Chondrocyte (in vitro differentiated cells): ENCODE measurements around the gene HCRTR1. TPM values are rescaled to one million over a fixed set of nuclear protein-coding genes. Genes with fewer than 3 reads are reported as not detected.

Experiments
- DNase-seq: peaks from one replicate; pipeline ENCODE4 v3.0.0; 2021; ENCODE audit warnings: mixed read lengths, low spot score
- H3K27ac Mint-ChIP-seq: one replicate; pipeline ENCODE4 v1.8.0; 2021; ENCODE audit warnings: mild to moderate bottlenecking, moderate library complexity, mixed read lengths; ENCODE audit not compliant: unreplicated experiment
- H3K27me3 Mint-ChIP-seq: 2 replicates; pipeline ENCODE4 v1.8.0; 2021; ENCODE audit warnings: low read depth, mixed read lengths
- H3K36me3 Mint-ChIP-seq: 2 replicates; pipeline ENCODE4 v1.8.0; 2021; ENCODE audit warnings: low read depth, mixed read lengths
- H3K4me1 Mint-ChIP-seq: 2 replicates; pipeline ENCODE4 v1.8.0; 2021; ENCODE audit warnings: low read depth, mild to moderate bottlenecking, mixed read lengths
- H3K4me3 Mint-ChIP-seq: one replicate; pipeline ENCODE4 v1.8.0; 2021; ENCODE audit warnings: mild to moderate bottlenecking, moderate library complexity, mixed read lengths; ENCODE audit not compliant: unreplicated experiment
- H3K9me3 Mint-ChIP-seq: 2 replicates; pipeline ENCODE4 v1.8.0; 2021; ENCODE audit warnings: low read depth, mixed read lengths
- total RNA-seq: library from RNA; stranded (reverse); gene quantifications from 3 replicates; pipeline ENCODE4 v1.2.1, GENCODE V29; 2021
- TF ChIP-seq, protein P1 (sequence below): fragments of 200-600 bp; sonication (generic); IDR thresholded peaks from 2 replicates; pipeline ENCODE4 v1.5.0; 2021; ENCODE audit warnings: antibody characterized with exemption, mild to moderate bottlenecking, moderate library complexity

HCRTR1 gene
- total RNA-seq, 1 donor from 2014 or later, result 0.45 TPM

DNA sequence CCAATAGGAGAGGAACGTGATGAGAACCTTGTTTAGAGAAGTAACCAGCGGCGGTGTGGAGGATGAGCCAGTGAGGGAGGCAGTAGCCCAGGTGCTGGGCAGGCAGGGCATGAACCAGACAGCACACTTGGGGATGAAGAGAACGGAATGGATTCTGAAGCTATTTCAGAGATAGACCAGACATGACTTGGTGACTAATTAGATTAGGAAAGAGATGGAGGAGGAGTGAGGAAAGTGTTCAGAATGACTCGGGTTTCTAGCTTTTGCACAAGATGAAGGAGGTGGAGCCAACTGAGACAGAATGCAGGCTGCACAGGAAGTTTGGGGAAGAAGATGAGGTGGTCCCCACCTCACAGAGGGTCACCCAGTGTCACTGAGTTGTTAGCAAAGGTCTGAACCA lies 22.1 kb downstream of the HCRTR1 start:
- H3K27ac Mint-ChIP-seq, result no peak overlapping the region
- peaks cover 21% of the 10 kb centered on the region for H3K4me1 Mint-ChIP-seq
- H3K4me3 Mint-ChIP-seq, result no peak overlapping the region
- no peaks in the 10 kb centered on the region for H3K9me3 Mint-ChIP-seq
- H3K36me3 Mint-ChIP-seq, result no peaks in the 10 kb centered on the region
- no peak for DNase-seq
- TF ChIP-seq, protein P1, sequence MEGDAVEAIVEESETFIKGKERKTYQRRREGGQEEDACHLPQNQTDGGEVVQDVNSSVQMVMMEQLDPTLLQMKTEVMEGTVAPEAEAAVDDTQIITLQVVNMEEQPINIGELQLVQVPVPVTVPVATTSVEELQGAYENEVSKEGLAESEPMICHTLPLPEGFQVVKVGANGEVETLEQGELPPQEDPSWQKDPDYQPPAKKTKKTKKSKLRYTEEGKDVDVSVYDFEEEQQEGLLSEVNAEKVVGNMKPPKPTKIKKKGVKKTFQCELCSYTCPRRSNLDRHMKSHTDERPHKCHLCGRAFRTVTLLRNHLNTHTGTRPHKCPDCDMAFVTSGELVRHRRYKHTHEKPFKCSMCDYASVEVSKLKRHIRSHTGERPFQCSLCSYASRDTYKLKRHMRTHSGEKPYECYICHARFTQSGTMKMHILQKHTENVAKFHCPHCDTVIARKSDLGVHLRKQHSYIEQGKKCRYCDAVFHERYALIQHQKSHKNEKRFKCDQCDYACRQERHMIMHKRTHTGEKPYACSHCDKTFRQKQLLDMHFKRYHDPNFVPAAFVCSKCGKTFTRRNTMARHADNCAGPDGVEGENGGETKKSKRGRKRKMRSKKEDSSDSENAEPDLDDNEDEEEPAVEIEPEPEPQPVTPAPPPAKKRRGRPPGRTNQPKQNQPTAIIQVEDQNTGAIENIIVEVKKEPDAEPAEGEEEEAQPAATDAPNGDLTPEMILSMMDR, result no peak
- no peaks in the 10 kb centered on the region for H3K27me3 Mint-ChIP-seq

DNA sequence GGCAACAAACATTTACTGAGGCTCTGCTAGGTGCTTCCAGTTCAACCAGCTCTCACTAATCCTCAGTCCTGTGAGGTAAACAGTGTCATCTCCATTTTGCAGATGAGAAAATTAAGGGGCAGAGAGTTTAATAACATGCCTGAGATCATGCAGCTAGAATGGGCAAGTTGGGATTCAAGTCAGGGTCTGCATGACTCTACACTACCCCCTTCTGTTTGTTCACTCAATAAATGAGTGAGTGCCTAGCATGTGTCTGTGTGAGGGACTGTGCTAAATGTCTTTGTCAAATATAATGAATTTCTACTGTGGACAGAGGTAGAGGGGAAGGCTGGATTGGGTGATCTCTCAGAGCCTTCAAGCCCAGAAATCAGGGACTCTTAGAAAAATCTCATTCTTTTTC lies 22.7 kb downstream of the HCRTR1 start:
- TF ChIP-seq, protein P1, result no peak
- H3K27me3 Mint-ChIP-seq, result no peaks in the 10 kb centered on the region
- H3K27ac Mint-ChIP-seq, result no peak overlapping the region
- H3K9me3 Mint-ChIP-seq, result no peaks in the 10 kb centered on the region
- peaks cover 24% of the 10 kb centered on the region for H3K4me1 Mint-ChIP-seq
- H3K4me3 Mint-ChIP-seq, result no peak overlapping the region
- DNase-seq, result no peak
- no peaks in the 10 kb centered on the region for H3K36me3 Mint-ChIP-seq

DNA sequence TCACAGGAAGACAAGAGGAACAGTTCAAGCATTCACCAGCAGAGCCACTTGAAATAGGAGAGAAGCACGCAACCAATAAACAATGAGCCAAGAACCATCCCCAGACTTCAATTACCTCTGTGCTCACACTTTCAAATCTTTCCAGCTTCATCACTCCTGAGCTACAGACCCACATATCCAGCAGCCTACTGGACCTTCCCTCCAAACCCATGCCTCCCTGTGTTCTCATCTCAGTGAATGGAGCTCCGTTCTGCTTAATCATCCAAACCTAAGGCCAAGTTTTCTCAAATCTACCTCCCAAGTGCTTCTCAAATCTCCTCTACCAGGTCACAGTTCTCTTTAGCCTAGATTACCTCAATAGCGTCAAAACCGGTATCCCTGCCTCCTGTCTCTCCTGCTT lies 23.5 kb downstream of the HCRTR1 start:
- Mint-ChIP-seq H3K36me3 (no peaks in the 10 kb centered on the region), H3K9me3 (no peaks in the 10 kb centered on the region), H3K4me1 (peaks cover 32% of the 10 kb centered on the region), H3K4me3 (no peak overlapping the region), H3K27me3 (no peaks in the 10 kb centered on the region), H3K27ac (no peak overlapping the region)
- TF ChIP-seq, protein P1, result no peak
- DNase-seq, result no peak

- DNase-seq, result no peak
- H3K27me3 Mint-ChIP-seq, result no peaks in the 10 kb centered on the region
- TF ChIP-seq, protein P1, result no peak
- no peak overlapping the region for H3K4me3 Mint-ChIP-seq
- H3K9me3 Mint-ChIP-seq, result no peaks in the 10 kb centered on the region
- H3K36me3 Mint-ChIP-seq, result no peaks in the 10 kb centered on the region
- peaks cover 38% of the 10 kb centered on the region for H3K4me1 Mint-ChIP-seq
- H3K27ac Mint-ChIP-seq, result no peak overlapping the region
Measured at GRCh38 chr1:31642366-31642765, 24.9 kb downstream of the HCRTR1 start.

GRCh38 chr1:31642897-31643296 lies 25.4 kb downstream of the HCRTR1 start:
- H3K36me3 Mint-ChIP-seq, result no peaks in the 10 kb centered on the region
- TF ChIP-seq, protein P1, result no peak
- no peaks in the 10 kb centered on the region for H3K9me3 Mint-ChIP-seq
- H3K4me3 Mint-ChIP-seq, result no peak overlapping the region
- no peaks in the 10 kb centered on the region for H3K27me3 Mint-ChIP-seq
- no peak overlapping the region for H3K27ac Mint-ChIP-seq
- DNase-seq, result no peak
- peaks cover 42% of the 10 kb centered on the region for H3K4me1 Mint-ChIP-seq
